Hematopoietic multipotent progenitor cell treated with erythropoietin and hydrocortisone succinate and interleukin-3 and kit ligand, for 8 days (in vitro differentiated cells): ENCODE results near the gene RNF224.
"Not testable (repeated sequence)": the region's sequence is repeated elsewhere in the genome, so short reads cannot be mapped to it uniquely, and the experiment has no call there.

Experiments used
- DNase-seq: peaks from one replicate; pipeline ENCODE4 v3.0.0-alpha.2; 2015

The RNF224 gene

GRCh38 chr9:137241490-137242268, 14.4 kb downstream of the RNF224 start:
- DNase-seq: peak; percentile 63

- DNase-seq: no peak
Measured at GRCh38 chr9:137242269-137243203, 15.2 kb downstream of the RNF224 start.

- DNase-seq: not testable (repeated sequence)
Measured at GRCh38 chr9:137243266-137243625, 15.9 kb downstream of the RNF224 start.

GRCh38 chr9:137243626-137244485, 16.6 kb downstream of the RNF224 start:
- no peak for DNase-seq

- DNase-seq: no peak
Measured at GRCh38 chr9:137244486-137245449, 17.5 kb downstream of the RNF224 start.

GRCh38 chr9:137245450-137246421, 18.4 kb downstream of the RNF224 start:
- DNase-seq: no peak

- no peak for DNase-seq
Measured at GRCh38 chr9:137247135-137247915, 20.0 kb downstream of the RNF224 start.

- DNase-seq: no peak
Measured at GRCh38 chr9:137247916-137248175, 20.5 kb downstream of the RNF224 start.

GRCh38 chr9:137250329-137251193, 23.3 kb downstream of the RNF224 start:
- no peak for DNase-seq

GRCh38 chr9:137251194-137251461, 23.8 kb downstream of the RNF224 start, which contains the start of gene STPG3:
STPG3 (plus strand) TSS chr9:137251286; CDS start chr9:137251287, 1 bp downstream.
- no peak for DNase-seq

GRCh38 chr9:137251490-137252268, 24.4 kb downstream of the RNF224 start:
- no peak for DNase-seq

- DNase-seq: no peak
Measured at GRCh38 chr9:137252555-137253506, 25.5 kb downstream of the RNF224 start.

- no peak for DNase-seq
Measured at GRCh38 chr9:137253717-137254623, 26.7 kb downstream of the RNF224 start.

GRCh38 chr9:137254624-137255447, 27.5 kb downstream of the RNF224 start, which contains the start of gene NELFB:
NELFB (plus strand) TSS chr9:137255327.
- DNase-seq: peak; percentile 88
